GM19239 (cell line): ENCODE data around the gene CTTNBP2NL.
A peak's percentile ranks its signal among the peaks of the same experiment; 100 is the strongest.

ENCODE experiments used
- DNase-seq: peaks from one replicate; pipeline ENCODE4 v3.0.0; 2011; ENCODE audit warnings: low spot score; ENCODE audit not compliant: insufficient read length
- FAIRE-seq: peaks from 2 replicates; lab custom pipeline; 2011; peaks lifted over from hg19 to GRCh38; lab: Jason Lieb, UNC

The CTTNBP2NL gene, protein sequence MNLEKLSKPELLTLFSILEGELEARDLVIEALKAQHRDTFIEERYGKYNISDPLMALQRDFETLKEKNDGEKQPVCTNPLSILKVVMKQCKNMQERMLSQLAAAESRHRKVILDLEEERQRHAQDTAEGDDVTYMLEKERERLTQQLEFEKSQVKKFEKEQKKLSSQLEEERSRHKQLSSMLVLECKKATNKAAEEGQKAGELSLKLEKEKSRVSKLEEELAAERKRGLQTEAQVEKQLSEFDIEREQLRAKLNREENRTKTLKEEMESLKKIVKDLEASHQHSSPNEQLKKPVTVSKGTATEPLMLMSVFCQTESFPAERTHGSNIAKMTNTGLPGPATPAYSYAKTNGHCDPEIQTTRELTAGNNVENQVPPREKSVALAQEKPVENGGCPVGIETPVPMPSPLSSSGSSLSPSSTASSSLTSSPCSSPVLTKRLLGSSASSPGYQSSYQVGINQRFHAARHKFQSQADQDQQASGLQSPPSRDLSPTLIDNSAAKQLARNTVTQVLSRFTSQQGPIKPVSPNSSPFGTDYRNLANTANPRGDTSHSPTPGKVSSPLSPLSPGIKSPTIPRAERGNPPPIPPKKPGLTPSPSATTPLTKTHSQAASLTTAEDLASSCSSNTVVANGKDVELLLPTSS

DNA sequence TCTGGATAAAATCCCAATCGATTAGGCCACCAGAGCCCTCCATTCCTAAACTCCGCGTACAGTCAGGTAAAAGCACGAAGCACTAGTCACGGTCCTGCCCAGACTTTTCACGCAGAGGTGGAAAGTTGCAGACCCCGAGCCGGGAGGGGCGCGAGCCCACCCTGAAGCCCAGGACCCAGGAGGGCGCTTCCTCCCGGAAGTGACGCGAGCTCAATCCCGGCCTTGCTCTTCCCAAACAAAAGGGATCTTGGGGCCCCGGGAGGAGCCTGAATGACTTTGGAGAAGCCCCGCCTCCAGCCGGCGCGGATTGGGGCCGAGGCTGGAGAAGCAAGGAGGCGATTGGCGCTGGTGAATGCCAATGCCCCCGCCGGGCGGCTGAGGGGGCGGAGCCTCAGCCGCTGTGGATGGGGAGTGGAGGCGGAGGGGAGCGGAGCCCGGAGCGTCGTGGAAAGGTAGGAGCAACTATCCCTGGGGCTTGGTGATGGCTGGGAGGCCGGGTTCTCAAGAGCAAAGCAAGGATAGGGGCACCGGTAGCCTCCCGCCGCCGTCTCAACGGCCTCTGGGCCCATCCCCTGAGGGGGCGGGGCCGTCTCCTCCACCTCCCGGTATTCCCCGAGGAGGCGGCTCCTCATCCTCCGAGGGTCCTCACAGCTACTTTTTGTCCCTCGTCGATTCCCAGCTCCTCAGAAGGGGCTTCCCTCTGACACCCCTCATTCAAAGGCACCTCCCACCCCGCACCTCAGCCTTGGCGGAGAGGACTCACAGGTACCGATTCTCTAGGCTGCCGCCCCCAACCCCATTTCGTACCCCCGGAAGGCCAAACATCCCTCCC lies at the start of gene CTTNBP2NL:
TSS of gene CTTNBP2NL (plus strand) at position 394 of the 832 bp plus-strand sequence. CDS start 19,952 bp downstream, outside the sequence.
- DNase-seq (peak; percentile 67), FAIRE-seq (peak; percentile 54)

DNA sequence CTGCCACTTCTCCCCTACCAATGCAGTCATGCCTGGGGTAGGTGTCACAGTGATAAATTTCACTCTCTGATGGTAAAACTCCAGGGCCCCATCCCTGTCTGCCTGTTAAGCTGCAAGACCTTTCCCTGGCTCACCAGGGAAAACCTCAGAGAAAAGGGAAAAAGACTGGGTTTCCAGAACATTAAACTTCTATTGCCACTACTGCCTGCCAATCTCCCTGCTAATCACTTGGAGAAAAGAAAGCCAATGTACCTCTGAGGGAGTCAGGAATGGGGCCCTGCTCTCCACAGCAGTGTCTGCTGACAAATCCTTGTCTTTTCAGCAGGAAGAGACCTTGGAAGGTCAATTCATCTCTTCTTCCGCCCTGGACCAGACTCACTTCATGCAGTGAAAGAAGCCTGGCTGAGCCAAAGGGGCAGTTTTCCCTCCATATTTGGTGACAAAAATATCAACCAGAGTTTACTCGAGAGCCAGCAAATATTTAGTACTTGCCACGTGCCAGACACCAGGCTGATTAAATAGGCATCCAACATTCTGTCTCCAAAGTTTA lies 49.1 kb upstream of the CTTNBP2NL start:
- FAIRE-seq (no peak), DNase-seq (no peak)

- no peak for FAIRE-seq
Measured at GRCh38 chr1:112356765-112357164, 39.2 kb upstream of the CTTNBP2NL start.

DNA sequence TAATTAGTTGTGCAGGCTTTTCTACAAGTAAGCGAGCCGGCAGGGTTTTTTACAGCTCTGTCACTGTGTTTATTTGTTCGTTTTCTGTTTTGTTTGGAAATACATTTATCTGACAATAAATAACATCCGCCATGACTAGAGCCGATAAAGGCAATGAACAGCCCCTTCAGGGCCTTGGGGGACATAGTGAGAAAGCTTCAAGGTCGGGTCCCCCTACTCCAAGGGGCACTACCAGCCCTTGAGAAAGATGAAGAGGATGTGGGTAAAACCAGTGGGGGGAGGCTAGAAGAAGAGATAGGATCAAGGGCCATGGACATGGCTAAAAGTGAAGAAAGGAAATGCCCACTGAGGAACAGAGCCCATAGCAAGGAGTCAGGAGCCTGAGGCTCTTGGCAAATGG lies 38.5 kb upstream of the CTTNBP2NL start:
- DNase-seq (no peak), FAIRE-seq (no peak)

More at GRCh38 chr1:112356765-112357164, 39.2 kb upstream of the CTTNBP2NL start:
- DNase-seq, result no peak

DNA sequence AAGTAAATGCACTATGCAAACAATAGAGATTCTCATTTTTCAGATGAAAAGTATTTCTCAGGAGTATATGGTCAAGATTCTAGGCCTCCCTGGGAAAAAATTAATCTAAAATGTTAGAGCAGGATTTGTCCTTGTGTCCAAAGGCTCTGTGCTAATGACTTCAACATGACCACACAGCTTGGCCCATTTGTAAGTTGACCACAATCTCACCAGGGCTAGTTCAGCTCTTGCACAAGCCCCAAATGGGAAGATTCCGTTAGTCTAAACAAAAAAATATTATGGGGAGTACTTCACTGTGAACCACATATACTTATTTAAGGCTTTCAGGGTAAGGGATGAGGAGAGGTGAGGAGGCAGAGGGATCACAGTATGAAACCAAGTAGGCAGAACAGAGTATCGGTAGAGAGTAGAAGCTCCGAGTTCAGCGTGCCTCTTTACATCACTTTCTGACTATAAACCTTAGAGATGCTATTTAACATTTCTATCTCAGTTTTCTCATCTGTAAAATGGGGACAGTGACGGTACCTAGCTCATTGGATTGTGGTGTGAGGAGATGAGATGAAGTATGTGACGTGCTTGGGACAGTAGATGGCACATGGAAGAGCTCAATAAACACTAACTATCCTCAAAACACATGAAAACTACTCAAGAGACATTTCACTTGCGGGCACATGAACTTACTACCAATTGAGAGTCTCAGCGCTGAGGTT lies 37.8 kb upstream of the CTTNBP2NL start:
- no peak for DNase-seq
- FAIRE-seq, result no peak

- peak; percentile 86 for FAIRE-seq
- no peak for DNase-seq
Measured at GRCh38 chr1:112358798-112359408, 37.1 kb upstream of the CTTNBP2NL start.

DNA sequence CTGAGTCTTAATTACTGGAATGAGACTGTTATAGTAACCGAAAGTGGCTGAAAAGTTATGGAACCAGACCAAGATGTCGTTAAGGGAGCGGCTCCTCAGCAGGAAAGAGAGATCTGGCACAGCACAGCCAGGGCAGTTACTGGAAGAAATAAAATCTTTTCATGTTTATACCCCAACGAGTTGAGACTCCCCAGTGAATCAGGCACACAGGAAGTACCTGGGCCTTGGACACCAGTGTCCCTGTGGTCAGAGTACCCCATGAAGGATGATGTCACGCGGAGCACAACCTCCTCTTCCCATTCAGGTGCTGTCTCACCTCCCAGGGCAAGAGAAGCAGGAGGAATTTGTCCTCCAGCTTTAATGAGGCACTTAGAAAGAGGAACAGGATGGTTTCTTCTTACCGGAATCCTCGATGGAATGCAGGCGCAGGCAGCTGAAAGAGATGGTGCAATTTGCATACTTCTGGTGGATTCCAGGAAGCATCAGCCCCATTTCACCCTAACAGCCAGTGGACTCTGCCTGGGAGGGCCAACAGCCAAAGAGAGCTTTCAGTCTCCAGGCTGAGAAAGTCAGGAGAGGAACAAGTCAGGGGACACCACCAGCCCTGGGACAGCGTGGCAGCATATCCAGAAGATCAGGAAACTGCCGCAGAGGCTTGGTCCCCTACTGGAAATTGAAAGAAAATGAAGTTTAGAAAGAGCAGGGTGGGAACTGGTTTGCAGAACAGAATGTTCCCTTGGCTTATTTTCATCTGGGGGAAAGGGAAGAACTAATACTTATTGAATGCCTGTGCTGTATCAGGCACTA lies 35.9 kb upstream of the CTTNBP2NL start:
- DNase-seq, result no peak
- no peak for FAIRE-seq

GRCh38 chr1:112363636-112364035 lies 32.4 kb upstream of the CTTNBP2NL start:
- no peak for FAIRE-seq
- no peak for DNase-seq

GRCh38 chr1:112368198-112368597 lies 27.8 kb upstream of the CTTNBP2NL start:
- no peak for FAIRE-seq
- no peak for DNase-seq

DNA sequence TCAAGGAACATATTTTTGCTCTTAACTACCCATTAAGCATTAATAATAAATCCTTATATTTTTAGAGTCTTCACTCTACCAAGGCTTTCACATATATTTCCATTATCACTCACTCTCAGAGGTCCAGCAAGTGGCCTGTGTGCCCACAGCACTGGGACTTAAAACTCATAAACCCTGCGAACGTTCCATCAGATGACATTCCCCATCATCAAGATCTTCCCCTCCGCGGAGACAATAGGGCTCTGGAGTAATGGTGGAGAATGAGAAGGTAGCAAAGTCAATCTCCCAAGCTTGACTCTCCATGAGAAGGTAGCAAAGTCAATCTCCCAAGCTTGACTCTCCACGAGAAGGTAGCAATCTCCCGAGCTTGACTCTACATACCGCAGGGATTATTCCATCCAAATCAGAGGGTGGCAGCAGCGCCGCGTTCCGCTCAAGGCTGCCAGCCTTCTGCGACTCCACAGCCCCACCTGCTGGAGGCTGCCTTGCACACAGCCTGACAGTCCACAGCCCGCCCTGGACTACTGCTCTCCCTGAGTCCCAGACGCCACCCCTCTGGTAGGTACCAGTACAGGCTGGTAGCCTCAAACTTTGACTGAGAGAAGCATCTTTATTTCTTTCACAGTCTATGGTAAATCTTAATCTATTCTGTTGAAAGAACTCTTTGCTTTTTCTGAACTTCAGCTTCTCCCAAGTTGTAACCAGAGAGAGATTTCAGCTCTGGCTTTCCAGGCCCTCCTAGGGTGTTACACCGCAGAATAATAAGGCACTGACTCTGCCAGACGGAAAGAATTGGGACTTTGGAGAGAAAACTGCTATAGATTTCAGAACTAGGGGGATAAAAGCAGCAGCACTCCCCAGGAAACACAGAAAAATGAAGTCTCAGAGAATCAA lies 26.4 kb upstream of the CTTNBP2NL start:
- peak; percentile 67 for DNase-seq
- peak; percentile 90 for FAIRE-seq

- FAIRE-seq (no peak), DNase-seq (no peak)
Measured at GRCh38 chr1:112370996-112371395, 25.0 kb upstream of the CTTNBP2NL start.

GRCh38 chr1:112371775-112372174 lies 24.2 kb upstream of the CTTNBP2NL start:
- no peak for FAIRE-seq

GRCh38 chr1:112373806-112374205 lies 22.2 kb upstream of the CTTNBP2NL start:
- FAIRE-seq (no peak), DNase-seq (no peak)

More at GRCh38 chr1:112371775-112372174, 24.2 kb upstream of the CTTNBP2NL start:
- no peak for DNase-seq

- peak; percentile 14 for FAIRE-seq
Measured at GRCh38 chr1:112375701-112376100, 20.3 kb upstream of the CTTNBP2NL start.

DNA sequence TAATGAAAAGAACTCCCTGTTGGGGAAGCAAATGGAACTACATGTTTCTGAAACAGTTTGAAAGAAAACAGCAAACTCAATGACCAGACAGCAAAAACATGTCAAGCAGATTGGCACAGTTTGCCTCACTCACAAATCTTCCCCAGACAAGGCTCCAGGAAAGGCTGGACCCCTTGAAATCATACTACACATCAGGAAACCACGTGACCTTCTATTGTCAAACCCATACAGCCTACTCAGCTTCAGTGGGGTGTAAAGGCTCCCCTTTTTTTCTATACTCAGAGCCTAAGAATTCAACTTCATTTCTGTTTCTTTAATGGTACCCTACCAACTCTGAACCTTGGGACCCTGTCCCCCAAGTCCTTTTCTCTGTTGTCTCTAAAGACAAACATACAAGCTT lies 15.7 kb upstream of the CTTNBP2NL start:
- FAIRE-seq, result no peak
- DNase-seq, result no peak

More at GRCh38 chr1:112375701-112376100, 20.3 kb upstream of the CTTNBP2NL start:
- DNase-seq, result no peak

DNA sequence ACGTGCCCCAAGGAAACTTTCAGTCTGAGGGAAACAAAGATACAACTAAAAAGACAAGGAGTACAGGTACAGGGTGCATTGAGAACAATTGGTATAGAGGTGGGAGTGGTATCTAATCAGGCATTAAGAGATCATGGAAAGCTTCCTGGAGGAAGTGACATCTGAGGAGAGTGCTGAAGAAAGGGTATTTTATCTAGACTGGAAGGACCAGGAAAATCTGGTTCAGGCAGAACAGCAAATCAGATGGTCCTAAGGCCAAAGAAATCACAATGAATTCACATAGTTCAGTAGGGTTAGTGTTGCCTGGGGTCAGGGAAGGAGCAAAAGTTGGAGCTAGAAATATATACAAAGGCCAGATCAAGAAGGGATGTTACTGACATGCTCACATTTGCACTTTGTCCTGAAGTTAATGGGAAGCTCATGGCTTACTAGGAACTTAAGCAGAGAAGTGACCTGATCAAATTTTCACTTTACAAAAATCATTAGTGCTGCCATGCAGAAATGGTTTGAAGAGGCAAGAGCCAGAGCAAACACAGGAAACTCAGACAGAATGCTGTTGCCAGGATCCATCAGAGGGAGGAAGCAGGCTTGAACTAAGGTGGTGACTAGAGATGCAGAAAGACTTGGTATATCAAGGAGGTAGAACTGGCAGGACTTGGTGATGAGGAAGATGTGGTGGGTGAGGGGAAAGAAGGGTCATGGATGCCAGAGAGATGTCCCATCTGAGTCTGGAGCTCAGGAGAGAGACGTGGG lies 14.5 kb upstream of the CTTNBP2NL start:
- FAIRE-seq, result no peak

More for the DNA sequence above, 14.5 kb upstream of the CTTNBP2NL start:
- DNase-seq, result no peak
